ENCODE measurements around the gene BCL2L13. TPM values are rescaled to one million over a fixed set of nuclear protein-coding genes. Genes with fewer than 3 reads are reported as not detected.

The BCL2L13 gene
- total RNA-seq, 1 experiment from 2014 or later, result 44.0 TPM

DNA sequence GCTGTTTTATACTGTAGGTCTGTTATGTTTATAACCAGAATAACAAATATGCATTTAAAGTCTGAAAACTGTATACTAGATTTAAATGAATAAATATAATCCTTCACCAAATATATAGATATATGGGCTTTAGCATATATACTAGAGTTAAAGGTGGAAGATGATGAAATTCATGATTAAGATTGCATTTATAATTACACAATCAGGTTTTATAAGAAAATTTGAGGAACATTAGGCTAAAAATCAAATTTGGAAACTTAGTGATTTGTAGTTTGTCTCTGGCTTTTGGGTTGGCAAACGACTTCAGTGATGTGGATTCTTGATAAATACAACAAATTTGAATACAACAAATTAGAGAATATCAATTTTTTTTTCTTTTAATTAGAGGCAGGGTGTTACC lies 10.0 kb downstream of the BCL2L13 start:
- H3K27ac ChIP-seq (ENCODE audit: low read length), result no peak overlapping the region
- in situ Hi-C loops (cut with HindIII; ENCODE audit: low pct_unique_long_range_greater_than_20kb, low sequenced_read_pairs) (no loop called here), intact Hi-C loops (cut with micrococcal nuclease; ENCODE audit: unreplicated experiment) (no loop called here)
- no peaks in the 10 kb centered on the region for H3K27me3 ChIP-seq (ENCODE audit: control insufficient read depth, insufficient read depth, low read length)
- no peaks in the 10 kb centered on the region for H3K9me3 ChIP-seq (ENCODE audit: control insufficient read depth, insufficient read depth, low read depth, low read length)
- ATAC-seq, result no peak
- CTCF ChIA-PET, result no interaction called here
- no peak overlapping the region for H3K4me3 ChIP-seq (ENCODE audit: low read depth in 2 of 2, low read length in 2 of 2)
- BruUV-seq (replicated peaks), result no TSS peak
- no peak for TF ChIP-seq POLR2AphosphoS5 (IDR thresholded peaks at IDR 0.05; ENCODE audit: low read depth, low read length)
- no peak for TF ChIP-seq TCF7L2 (IDR thresholded peaks at IDR 0.05; ENCODE audit: low read depth, low read length)
- no peak for TF ChIP-seq REST (IDR thresholded peaks at IDR 0.05; ENCODE audit: insufficient read depth in 1 of 2, low read depth in 2 of 2, low read length in 1 of 2)
- TF ChIP-seq, protein P1, sequence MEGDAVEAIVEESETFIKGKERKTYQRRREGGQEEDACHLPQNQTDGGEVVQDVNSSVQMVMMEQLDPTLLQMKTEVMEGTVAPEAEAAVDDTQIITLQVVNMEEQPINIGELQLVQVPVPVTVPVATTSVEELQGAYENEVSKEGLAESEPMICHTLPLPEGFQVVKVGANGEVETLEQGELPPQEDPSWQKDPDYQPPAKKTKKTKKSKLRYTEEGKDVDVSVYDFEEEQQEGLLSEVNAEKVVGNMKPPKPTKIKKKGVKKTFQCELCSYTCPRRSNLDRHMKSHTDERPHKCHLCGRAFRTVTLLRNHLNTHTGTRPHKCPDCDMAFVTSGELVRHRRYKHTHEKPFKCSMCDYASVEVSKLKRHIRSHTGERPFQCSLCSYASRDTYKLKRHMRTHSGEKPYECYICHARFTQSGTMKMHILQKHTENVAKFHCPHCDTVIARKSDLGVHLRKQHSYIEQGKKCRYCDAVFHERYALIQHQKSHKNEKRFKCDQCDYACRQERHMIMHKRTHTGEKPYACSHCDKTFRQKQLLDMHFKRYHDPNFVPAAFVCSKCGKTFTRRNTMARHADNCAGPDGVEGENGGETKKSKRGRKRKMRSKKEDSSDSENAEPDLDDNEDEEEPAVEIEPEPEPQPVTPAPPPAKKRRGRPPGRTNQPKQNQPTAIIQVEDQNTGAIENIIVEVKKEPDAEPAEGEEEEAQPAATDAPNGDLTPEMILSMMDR (IDR thresholded peaks at IDR 0.05), result no peak
- no peak for TF ChIP-seq SIN3A (IDR thresholded peaks at IDR 0.05; ENCODE audit: borderline replicate concordance, insufficient read depth, low read depth, low read length)
- POLR2A ChIA-PET, result no interaction called here
- no peaks in the 10 kb centered on the region for H3K4me1 ChIP-seq (ENCODE audit: control insufficient read depth, insufficient read depth, low read length)
- DNase-seq (ENCODE audit: low read depth, low spot score), result no peak
- H3K36me3 ChIP-seq (ENCODE audit: control insufficient read depth, insufficient read depth, low read length), result no peaks in the 10 kb centered on the region

GRCh38 chr22:17655289-17655688 lies 16.7 kb downstream of the BCL2L13 start:
- CTCF ChIA-PET, result no interaction called here

More at GRCh38 chr22:17655289-17655688, 16.7 kb downstream of the BCL2L13 start:
- TF ChIP-seq REST (IDR thresholded peaks at IDR 0.05; ENCODE audit: insufficient read depth in 1 of 2, low read depth in 2 of 2, low read length in 1 of 2) (no peak), SIN3A (IDR thresholded peaks at IDR 0.05; ENCODE audit: borderline replicate concordance, insufficient read depth, low read depth, low read length) (no peak), POLR2AphosphoS5 (IDR thresholded peaks at IDR 0.05; ENCODE audit: low read depth, low read length) (no peak), TCF7L2 (IDR thresholded peaks at IDR 0.05; ENCODE audit: low read depth, low read length) (no peak)
- TF ChIP-seq, protein P1 (IDR thresholded peaks at IDR 0.05), result no peak
- no peaks in the 10 kb centered on the region for H3K27me3 ChIP-seq (ENCODE audit: control insufficient read depth, insufficient read depth, low read length)
- POLR2A ChIA-PET, result no interaction called here
- no TSS peak for BruUV-seq (replicated peaks)
- no peaks in the 10 kb centered on the region for H3K4me1 ChIP-seq (ENCODE audit: control insufficient read depth, insufficient read depth, low read length)
- ATAC-seq (no peak), DNase-seq (ENCODE audit: low read depth, low spot score) (no peak)
- H3K9me3 ChIP-seq (ENCODE audit: control insufficient read depth, insufficient read depth, low read depth, low read length), result no peaks in the 10 kb centered on the region
- intact Hi-C loops (cut with micrococcal nuclease; ENCODE audit: unreplicated experiment) (no loop called here), in situ Hi-C loops (cut with HindIII; ENCODE audit: low pct_unique_long_range_greater_than_20kb, low sequenced_read_pairs) (no loop called here)
- H3K27ac ChIP-seq (ENCODE audit: low read length), result no peak overlapping the region
- no peak overlapping the region for H3K4me3 ChIP-seq (ENCODE audit: low read depth in 2 of 2, low read length in 2 of 2)
- peaks cover 2% of the 10 kb centered on the region; the same call in 1 of the 2 replicates for H3K36me3 ChIP-seq (ENCODE audit: control insufficient read depth, insufficient read depth, low read length)
